GM12873 (cell line): ENCODE results near the gene ST3GAL3.

Experiments used
- TF ChIP-seq, protein P1 (sequence below): IDR thresholded peaks from 2 replicates; pipeline ENCODE4 v1.5.1; 2012; ENCODE audit warnings: low read depth, mild to moderate bottlenecking, moderate library complexity, low read length, control low read depth; ENCODE audit not compliant: insufficient read depth; ENCODE audit errors: missing control alignments

The ST3GAL3 gene

DNA sequence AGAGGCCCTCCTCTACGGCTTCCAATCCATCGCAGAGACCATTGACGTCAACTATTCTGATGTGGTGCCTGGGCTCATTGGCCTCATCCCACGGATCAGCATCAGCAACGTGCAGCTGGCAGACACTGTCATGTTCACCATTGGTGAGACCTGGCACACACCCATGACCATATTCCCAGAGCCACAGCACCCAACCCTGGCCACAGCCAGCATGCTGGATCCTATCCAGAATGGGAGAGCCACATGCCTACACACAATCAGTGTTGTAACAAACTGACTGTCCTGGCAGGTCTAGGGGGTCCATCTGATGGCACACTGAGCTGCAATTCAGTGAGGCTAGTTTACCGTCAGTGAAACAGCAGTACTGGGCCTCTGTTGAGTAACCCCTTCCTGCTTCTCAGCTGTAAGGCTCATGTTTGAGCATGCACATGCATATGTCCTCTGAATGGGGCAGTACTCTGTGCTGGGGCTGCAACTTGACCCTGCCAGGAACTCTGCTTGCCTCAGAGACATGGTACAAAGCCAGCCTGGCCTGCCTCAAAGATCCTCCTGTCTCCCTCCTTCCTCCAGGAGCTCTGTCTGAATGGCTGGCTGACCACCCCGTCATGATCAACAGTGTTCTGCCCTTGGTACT lies 250.2 kb downstream of the ST3GAL3 start:
- TF ChIP-seq, protein P1, sequence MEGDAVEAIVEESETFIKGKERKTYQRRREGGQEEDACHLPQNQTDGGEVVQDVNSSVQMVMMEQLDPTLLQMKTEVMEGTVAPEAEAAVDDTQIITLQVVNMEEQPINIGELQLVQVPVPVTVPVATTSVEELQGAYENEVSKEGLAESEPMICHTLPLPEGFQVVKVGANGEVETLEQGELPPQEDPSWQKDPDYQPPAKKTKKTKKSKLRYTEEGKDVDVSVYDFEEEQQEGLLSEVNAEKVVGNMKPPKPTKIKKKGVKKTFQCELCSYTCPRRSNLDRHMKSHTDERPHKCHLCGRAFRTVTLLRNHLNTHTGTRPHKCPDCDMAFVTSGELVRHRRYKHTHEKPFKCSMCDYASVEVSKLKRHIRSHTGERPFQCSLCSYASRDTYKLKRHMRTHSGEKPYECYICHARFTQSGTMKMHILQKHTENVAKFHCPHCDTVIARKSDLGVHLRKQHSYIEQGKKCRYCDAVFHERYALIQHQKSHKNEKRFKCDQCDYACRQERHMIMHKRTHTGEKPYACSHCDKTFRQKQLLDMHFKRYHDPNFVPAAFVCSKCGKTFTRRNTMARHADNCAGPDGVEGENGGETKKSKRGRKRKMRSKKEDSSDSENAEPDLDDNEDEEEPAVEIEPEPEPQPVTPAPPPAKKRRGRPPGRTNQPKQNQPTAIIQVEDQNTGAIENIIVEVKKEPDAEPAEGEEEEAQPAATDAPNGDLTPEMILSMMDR = no peak

GRCh38 chr1:43958351-43959255 lies 251.3 kb downstream of the ST3GAL3 start:
- TF ChIP-seq, protein P1 = no peak

- TF ChIP-seq, protein P1 = no peak
Measured at GRCh38 chr1:43960798-43961197, 253.5 kb downstream of the ST3GAL3 start.

DNA sequence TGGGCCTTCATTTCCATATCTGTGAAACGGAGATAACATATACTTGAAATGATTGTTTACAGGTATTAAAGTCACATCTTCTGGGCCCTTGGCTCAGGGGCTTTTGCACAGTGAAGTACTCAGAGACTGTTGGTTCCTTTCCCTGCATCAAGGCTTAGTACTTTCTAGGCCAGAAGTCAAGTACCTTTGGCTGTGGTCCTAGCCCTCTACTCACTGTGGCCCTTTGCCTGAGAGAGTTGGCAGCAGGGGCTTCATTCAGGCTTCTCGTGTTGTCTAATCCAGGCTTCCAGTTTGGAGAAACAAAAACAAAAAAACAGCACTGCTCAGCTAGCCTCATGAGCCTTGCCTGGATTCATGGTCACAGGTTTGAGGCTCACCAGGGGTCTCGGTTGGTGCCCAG lies 254.4 kb downstream of the ST3GAL3 start:
- TF ChIP-seq, protein P1 = no peak

DNA sequence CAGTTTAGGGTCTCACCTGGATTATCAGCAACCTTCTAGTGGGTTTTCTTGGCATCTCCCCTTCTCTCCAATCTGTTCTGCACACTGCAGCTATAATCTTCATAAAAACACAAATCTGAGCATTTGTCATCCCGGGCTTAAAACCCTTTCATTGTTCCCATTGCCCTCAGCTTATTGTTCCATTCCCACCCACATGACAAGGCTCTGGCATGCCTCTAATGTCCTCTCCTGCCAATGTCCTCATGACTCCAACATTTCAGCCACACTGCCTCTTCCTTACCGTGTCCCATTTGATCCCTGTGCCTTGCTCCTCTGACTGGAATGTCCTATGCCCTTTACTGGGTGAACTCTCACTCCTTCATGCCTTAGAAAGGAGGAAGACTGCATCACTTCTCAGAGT lies 255.0 kb downstream of the ST3GAL3 start:
- TF ChIP-seq, protein P1 = no peak

GRCh38 chr1:43963006-43963405 lies 255.7 kb downstream of the ST3GAL3 start:
- TF ChIP-seq, protein P1 = no peak

- TF ChIP-seq, protein P1 = no peak
Measured at GRCh38 chr1:43963890-43964289, 256.6 kb downstream of the ST3GAL3 start.
